Measurements from ENCODE around the gene IGFBP7.

Gene IGFBP7

DNA sequence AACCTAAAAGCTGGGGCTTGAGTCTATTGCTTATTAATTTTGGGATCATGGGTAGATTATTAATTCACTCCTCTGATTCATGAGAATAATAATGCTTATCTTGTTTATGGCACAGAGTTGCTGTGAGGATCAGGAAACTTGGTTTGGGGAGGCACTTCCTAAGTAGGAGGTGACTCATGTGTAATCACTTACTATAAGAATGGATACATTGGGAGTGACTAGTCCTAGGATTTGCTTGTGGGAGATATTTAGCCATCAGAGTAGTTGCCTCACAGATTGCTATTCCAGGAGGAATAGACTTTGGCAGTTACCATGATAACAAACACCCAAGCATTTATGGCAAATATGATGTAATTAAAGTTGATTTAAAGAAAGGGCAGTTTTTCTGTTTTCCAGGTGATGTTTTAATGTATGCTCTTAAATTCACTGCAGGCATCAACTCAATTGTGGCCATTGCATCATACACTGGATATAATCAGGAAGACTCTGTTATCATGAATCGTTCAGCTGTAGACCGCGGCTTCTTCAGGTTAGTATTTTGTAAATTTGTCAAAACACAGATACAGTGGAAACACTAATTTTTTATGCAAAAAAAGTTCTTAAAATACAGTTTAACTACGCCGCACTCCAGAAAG, 89.6 kb downstream of the IGFBP7 start:
- Histone ChIP-seq H3K9ac (ENCODE audit: low read depth, low read length) (no peak overlapping the region), H3K9me3 (ENCODE audit: control insufficient read depth, insufficient read depth, low read length) (no peaks in the 10 kb centered on the region), H3K27me3 (ENCODE audit: control insufficient read depth, insufficient read depth, low read length) (no peaks in the 10 kb centered on the region), H3K4me3 (ENCODE audit: low read depth, low read length) (no peak overlapping the region), H3K4me1 (ENCODE audit: control insufficient read depth, insufficient read depth, low read length) (no peaks in the 10 kb centered on the region), H3K36me3 (ENCODE audit: control insufficient read depth, insufficient read depth, low read length) (peaks cover 30% of the 10 kb centered on the region)

DNA sequence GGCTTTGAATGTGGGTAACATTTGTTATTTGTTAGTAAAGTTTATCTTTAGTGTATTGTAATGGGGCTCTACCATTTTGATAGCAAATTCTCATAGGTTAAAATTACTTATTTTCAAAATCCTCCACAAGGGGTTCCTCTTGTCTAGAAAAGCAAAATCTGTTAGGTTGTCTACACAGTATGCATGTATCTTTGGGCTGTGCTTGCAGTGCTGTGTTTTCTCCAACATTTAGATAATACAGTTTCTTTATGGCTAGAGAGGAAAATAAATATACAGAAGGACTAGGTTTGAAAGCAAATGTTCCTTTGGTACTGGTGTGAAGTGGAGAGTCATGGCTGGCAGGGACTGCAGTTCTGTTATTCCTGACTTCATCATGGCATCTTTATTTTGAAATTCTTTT, 91.2 kb downstream of the IGFBP7 start:
- no peaks in the 10 kb centered on the region for H3K27me3 ChIP-seq (ENCODE audit: control insufficient read depth, insufficient read depth, low read length)
- H3K4me1 ChIP-seq (ENCODE audit: control insufficient read depth, insufficient read depth, low read length), result no peaks in the 10 kb centered on the region
- no peaks in the 10 kb centered on the region for H3K9me3 ChIP-seq (ENCODE audit: control insufficient read depth, insufficient read depth, low read length)
- H3K36me3 ChIP-seq (ENCODE audit: control insufficient read depth, insufficient read depth, low read length), result peaks cover 24% of the 10 kb centered on the region
- no peak overlapping the region for H3K4me3 ChIP-seq (ENCODE audit: low read depth, low read length)
- no peak overlapping the region for H3K9ac ChIP-seq (ENCODE audit: low read depth, low read length)

DNA sequence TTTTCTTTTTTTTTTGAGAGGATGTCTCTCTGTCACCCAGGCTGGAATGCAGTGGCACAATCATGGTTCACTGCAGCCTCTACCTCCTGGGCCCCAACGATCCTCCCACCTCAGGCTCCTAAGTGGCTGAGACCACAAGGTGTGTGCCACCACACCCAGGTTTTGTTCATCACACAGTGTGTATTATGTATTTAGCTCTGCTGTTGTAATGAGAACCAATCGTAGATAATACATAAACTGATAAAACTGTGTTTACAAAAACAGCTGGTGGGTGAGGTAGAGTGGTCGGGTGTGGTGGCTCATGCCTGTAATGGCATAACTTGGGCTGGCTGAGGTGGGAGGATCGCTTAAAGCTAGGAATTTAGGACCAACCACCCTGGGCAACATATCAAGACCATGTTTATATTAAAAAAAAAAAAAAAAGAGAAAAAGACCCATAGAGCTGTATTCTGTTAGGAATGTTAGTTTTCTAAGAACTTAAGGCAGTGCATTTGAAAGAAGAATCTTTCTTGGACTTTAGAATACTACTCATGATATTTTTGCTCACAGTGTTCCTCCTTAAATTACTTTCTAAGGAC, 96.6 kb downstream of the IGFBP7 start:
- Histone ChIP-seq H3K4me1 (ENCODE audit: control insufficient read depth, insufficient read depth, low read length) (no peaks in the 10 kb centered on the region), H3K9ac (ENCODE audit: low read depth, low read length) (no peak overlapping the region), H3K9me3 (ENCODE audit: control insufficient read depth, insufficient read depth, low read length) (no peaks in the 10 kb centered on the region), H3K27me3 (ENCODE audit: control insufficient read depth, insufficient read depth, low read length) (no peaks in the 10 kb centered on the region), H3K4me3 (ENCODE audit: low read depth, low read length) (no peak overlapping the region), H3K36me3 (ENCODE audit: control insufficient read depth, insufficient read depth, low read length) (peaks cover 15% of the 10 kb centered on the region)

DNA sequence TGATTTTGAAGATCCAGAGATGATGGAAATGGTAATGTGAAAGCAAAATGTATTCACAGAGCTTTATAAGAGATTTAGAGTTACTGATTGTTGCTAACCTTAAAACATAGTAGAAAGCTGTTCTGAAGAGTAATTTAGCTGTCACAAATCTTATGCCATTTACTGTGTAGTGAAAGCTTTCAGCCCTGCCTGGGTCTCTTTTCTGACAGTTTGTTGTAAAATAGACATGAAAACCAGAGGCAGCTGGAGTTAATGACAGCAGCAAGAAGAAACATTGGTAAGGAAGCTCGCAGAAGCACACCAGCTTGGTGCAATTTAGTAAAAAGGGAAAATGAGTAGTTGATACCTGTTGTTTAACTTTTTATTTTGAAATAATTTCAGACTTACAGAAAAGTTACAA, 110.4 kb downstream of the IGFBP7 start:
- Histone ChIP-seq H3K4me3 (ENCODE audit: low read depth, low read length) (no peak overlapping the region), H3K4me1 (ENCODE audit: control insufficient read depth, insufficient read depth, low read length) (no peaks in the 10 kb centered on the region), H3K36me3 (ENCODE audit: control insufficient read depth, insufficient read depth, low read length) (peaks cover 34% of the 10 kb centered on the region), H3K9ac (ENCODE audit: low read depth, low read length) (no peak overlapping the region), H3K9me3 (ENCODE audit: control insufficient read depth, insufficient read depth, low read length) (no peaks in the 10 kb centered on the region), H3K27me3 (ENCODE audit: control insufficient read depth, insufficient read depth, low read length) (no peaks in the 10 kb centered on the region)

DNA sequence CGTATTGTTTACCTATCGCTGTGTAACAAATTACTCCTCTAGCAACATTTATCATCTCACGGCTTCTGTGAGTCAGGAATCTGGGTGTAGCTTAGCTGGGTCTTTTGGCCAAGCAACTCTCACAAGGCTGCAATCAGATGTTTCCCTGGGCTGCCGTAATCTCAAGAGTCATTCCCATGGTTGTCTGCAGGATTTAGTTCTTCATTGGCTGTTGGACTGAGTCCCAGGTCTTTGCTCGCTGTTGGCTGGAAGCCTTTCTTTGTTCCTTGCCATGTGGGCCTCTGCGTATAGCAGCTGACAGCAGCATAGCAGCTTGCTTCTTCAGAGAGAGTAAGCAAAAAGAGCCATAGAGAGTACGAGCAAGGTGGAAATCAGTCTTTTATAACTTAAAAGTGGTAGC, 114.7 kb downstream of the IGFBP7 start:
- Histone ChIP-seq H3K27me3 (ENCODE audit: control insufficient read depth, insufficient read depth, low read length) (no peaks in the 10 kb centered on the region), H3K36me3 (ENCODE audit: control insufficient read depth, insufficient read depth, low read length) (peaks cover 24% of the 10 kb centered on the region), H3K4me1 (ENCODE audit: control insufficient read depth, insufficient read depth, low read length) (no peaks in the 10 kb centered on the region), H3K9me3 (ENCODE audit: control insufficient read depth, insufficient read depth, low read length) (no peaks in the 10 kb centered on the region), H3K4me3 (ENCODE audit: low read depth, low read length) (no peak overlapping the region), H3K9ac (ENCODE audit: low read depth, low read length) (no peak overlapping the region)

DNA sequence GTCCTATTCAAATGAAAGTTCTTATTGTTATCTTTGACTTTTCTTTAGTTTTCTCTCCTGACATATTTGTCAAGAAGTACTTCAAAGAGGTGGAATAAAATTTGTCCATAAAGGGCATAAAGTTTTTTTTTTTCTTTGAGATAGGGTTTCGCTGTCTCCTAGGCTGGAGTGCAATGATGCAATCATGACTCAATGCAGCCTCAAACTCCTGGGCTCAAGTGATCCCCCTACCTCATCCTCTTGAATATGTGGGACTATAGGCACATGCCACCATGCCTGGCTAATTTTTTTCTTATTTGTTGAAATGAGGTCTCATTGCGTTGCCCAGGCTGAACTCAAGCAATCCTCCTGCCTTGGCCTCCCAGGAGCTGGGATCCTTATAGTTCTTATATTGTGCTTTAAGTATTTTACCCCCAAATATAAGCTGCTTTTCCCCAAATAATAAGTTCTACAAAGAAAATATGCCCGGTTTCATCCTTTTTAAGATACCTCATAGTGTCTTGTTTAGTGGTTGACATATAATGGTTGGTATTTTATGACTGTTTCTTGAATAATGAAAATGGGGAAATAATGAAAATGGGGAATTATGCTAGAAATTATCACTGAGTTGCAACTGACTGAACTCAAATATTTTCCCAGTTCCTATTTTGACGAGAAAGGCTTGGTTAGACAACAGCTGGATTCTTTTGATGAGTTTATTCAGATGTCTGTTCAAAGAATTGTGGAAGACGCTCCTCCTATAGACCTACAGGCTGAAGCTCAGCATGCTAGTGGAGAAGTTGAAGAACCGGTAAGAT, 119.9 kb downstream of the IGFBP7 start:
- H3K36me3 ChIP-seq (ENCODE audit: control insufficient read depth, insufficient read depth, low read length), result peaks cover 12% of the 10 kb centered on the region

DNA sequence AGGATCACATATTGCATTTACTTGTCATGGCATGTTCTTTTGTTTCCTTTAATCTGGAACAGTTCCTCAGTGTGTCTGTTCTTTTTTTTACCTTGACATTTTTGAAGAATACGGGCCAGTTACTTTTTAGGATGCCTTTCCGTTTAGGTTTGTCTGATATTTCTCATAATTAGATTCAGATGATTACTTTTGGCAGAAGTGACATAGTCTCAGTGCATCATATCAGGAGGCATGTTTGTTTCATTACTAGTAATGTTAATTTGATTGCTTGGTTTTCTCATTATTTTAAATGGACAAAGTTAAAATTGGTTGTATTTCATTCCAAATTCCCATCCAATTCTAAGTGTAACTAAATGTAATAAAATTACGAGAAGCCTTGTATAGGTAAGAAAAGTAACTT, 123.2 kb downstream of the IGFBP7 start:
- H3K27me3 ChIP-seq (ENCODE audit: control insufficient read depth, insufficient read depth, low read length), result no peaks in the 10 kb centered on the region
- no peak overlapping the region for H3K4me3 ChIP-seq (ENCODE audit: low read depth, low read length)
- no peaks in the 10 kb centered on the region for H3K4me1 ChIP-seq (ENCODE audit: control insufficient read depth, insufficient read depth, low read length)
- H3K36me3 ChIP-seq (ENCODE audit: control insufficient read depth, insufficient read depth, low read length), result peaks cover 8% of the 10 kb centered on the region
- H3K9ac ChIP-seq (ENCODE audit: low read depth, low read length), result no peak overlapping the region
- no peaks in the 10 kb centered on the region for H3K9me3 ChIP-seq (ENCODE audit: control insufficient read depth, insufficient read depth, low read length)

More for the DNA sequence above, 119.9 kb downstream of the IGFBP7 start:
- Histone ChIP-seq H3K27me3 (ENCODE audit: control insufficient read depth, insufficient read depth, low read length) (no peaks in the 10 kb centered on the region), H3K9ac (ENCODE audit: low read depth, low read length) (no peak overlapping the region), H3K9me3 (ENCODE audit: control insufficient read depth, insufficient read depth, low read length) (no peaks in the 10 kb centered on the region), H3K4me3 (ENCODE audit: low read depth, low read length) (no peak overlapping the region), H3K4me1 (ENCODE audit: control insufficient read depth, insufficient read depth, low read length) (no peaks in the 10 kb centered on the region)

DNA sequence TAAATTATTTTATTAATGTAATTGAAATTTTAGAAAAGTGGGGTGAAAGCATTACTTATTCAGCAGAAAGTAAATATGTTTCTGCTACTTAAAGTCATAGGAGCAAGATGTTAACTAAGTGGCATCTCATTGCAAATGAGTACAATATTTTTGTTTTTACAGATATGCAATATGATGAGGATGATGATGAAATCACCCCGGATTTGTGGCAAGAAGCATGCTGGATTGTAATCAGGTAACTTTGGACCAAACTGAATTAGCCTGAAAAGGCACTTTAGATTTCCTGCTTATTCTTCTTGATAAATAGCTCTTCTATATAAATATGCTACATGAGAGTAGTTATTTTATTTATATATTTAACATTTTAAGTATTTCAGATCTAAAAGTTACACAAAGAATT, 124.0 kb downstream of the IGFBP7 start:
- H3K9me3 ChIP-seq (ENCODE audit: control insufficient read depth, insufficient read depth, low read length), result no peaks in the 10 kb centered on the region
- no peak overlapping the region for H3K4me3 ChIP-seq (ENCODE audit: low read depth, low read length)
- peaks cover 8% of the 10 kb centered on the region for H3K36me3 ChIP-seq (ENCODE audit: control insufficient read depth, insufficient read depth, low read length)
- H3K27me3 ChIP-seq (ENCODE audit: control insufficient read depth, insufficient read depth, low read length), result no peaks in the 10 kb centered on the region
- no peaks in the 10 kb centered on the region for H3K4me1 ChIP-seq (ENCODE audit: control insufficient read depth, insufficient read depth, low read length)
- no peak overlapping the region for H3K9ac ChIP-seq (ENCODE audit: low read depth, low read length)

DNA sequence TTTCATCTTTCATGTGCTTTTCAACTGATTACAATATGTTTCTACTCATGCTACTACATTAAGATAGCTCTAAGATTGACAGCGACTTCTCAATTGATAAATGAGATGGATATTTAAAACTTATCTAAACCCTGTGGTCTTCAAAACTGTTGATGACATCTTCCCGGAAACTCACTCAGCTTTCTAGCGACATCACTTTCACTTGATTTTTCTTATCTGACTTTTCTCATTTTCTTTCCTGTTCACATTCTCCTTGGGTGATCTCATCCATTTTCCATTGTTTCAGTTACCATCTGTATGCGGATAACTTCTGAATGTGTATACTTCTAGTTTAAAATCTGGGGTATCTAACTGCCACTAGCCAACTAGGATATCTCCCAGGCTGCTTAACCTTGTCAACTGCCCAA, 128.4 kb downstream of the IGFBP7 start:
- H3K4me3 ChIP-seq (ENCODE audit: low read depth, low read length), result no peak overlapping the region
- H3K9me3 ChIP-seq (ENCODE audit: control insufficient read depth, insufficient read depth, low read length), result no peaks in the 10 kb centered on the region
- H3K36me3 ChIP-seq (ENCODE audit: control insufficient read depth, insufficient read depth, low read length), result no peaks in the 10 kb centered on the region
- H3K27me3 ChIP-seq (ENCODE audit: control insufficient read depth, insufficient read depth, low read length), result no peaks in the 10 kb centered on the region
- H3K9ac ChIP-seq (ENCODE audit: low read depth, low read length), result no peak overlapping the region
- no peaks in the 10 kb centered on the region for H3K4me1 ChIP-seq (ENCODE audit: control insufficient read depth, insufficient read depth, low read length)

Data from iPS-15b (cell line).